Limb (tissue), 2 donors: ENCODE results near the gene ZNF526.
A peak's percentile ranks its signal among the peaks of the same experiment; 100 is the strongest.

ENCODE experiments used
- DNase-seq, 2 donors: peaks; one replicate each; pipeline ENCODE4 v3.0.0-alpha.2; 2016; ENCODE audit errors: extremely low spot score in 2 of 2

ZNF526 gene

GRCh38 chr19:42196011-42197001 lies 23.8 kb upstream of the ZNF526 start:
- peak in 1 of 2 donors; percentile 11 for DNase-seq

GRCh38 chr19:42197375-42197817 lies 22.7 kb upstream of the ZNF526 start:
- DNase-seq: peak in 1 of 2 donors; percentile 4

- DNase-seq: no peak
Observed at GRCh38 chr19:42198676-42199439, 21.3 kb upstream of the ZNF526 start.

DNA sequence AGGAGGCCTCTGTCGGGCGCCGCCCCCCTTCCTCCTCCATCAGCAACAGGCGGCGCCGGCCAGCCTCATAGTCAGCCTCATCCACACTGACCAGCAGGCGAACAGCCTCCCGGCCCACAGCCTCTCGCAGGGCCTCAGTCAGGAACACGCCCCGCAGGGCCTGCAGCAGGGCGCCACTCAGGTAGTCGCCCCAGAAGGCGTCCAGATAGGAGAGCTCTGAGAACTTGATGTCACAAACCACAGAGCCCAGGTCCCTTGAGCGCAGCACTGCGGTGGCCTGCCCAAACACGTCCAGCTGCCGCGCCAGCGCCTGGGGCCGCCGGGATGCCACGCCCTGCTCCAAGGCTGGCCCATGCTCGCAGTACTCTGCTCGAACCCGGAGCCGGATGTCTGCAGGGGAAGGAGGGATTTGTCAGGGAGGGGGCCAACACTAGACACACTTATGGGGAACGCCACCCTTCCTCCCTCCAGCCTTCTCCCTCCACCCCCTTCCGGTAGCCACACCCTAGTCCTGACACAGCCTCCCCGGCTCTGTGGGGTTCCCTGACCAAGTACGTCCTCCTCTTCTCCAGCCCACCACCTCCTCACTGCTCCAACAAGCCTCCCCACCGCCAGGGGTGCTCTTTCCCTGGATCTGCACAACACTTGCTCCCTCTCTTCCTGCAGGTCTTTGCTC lies 20.5 kb upstream of the ZNF526 start:
- DNase-seq: no peak

GRCh38 chr19:42200116-42200715 lies 19.9 kb upstream of the ZNF526 start:
- DNase-seq: no peak

DNA sequence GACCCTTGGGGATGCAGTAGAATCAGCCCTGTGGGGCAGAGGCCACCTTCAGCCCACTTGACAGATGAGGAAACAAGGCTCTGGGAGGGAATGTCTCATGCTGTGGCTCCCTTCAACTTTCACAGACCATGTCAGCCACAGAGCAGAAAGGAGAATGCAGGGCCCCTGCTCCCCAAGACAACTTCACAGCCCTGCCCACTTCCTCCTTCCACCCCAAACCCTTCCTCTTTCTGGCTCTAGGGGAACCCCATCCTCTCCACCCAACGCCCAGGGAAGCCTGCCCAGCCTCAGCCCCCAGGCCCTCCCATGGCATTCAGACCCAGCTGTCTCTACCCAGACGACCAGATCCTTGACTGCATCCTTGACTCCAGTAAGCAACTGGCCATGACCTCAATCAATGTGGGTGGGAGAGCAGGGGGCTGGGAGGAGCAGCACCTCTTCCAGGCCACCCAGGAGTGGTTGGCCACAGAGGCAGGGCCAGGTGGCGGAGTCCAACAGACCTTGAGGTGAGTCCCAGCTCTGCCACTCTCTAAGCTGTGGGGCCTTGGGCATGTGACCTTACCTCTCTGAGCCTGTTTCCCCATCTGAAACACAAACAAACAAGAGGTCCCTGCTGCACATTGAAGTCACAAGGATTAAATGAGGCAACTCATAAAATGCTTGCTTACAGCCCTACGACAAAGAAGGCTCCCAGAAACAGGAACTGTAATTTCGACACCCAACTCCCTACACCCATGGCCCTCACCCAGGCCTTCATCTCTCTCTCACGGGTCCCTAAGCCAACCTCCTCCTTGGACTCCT lies 18.4 kb upstream of the ZNF526 start:
- DNase-seq: no peak

DNA sequence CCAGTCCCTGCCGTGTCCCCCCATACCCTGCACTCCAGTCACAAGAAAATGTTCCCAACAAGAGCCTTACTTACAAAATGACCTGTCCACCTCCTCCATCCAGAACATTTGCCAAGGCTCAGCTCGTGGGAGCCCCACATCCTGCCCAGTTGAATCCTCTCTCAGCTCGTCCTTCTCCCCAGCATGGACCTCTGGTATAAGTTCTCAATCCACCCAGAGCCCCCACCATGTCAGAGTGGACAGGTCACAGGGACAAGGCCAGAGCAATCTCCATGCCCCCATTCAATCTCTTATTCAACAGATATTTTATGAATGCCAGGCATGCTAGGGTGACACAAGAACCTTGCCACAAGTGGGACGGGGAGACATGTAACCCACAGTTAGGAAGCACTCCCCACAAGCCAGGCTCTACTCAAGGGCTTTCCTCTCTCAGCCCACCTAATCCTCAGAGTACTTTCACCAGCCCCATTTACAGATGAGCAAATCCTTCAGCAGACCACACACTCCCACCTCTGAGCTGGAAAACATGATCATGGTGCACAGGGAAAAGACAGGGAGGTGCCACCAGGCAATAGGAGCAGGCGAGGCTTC lies 17.7 kb upstream of the ZNF526 start:
- DNase-seq: no peak

GRCh38 chr19:42203700-42204099 lies 16.4 kb upstream of the ZNF526 start:
- no peak for DNase-seq

DNA sequence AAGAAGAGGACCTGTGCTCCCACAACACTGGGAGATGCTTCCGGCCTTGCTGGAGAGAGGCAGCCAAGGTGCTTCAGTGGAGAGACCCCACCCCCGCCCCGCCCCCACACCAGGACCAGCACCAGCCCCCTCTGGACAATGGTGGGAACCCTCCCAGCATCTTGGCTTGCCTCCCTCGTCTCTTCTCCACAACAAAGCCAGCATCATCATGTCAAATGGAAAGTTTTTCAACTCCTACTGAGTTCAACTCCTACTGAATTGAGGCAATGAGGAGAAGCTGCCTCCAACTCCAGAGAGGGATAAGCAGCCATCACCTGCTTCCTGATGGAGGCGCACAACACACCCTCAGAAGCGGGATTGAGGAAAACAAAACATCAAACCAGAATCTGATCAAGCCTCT lies 15.4 kb upstream of the ZNF526 start:
- no peak for DNase-seq

GRCh38 chr19:42206871-42207755 lies 13.0 kb upstream of the ZNF526 start:
- DNase-seq: no peak

- no peak for DNase-seq
Observed at GRCh38 chr19:42207767-42208271, 12.3 kb upstream of the ZNF526 start.

GRCh38 chr19:42208612-42209011 lies 11.5 kb upstream of the ZNF526 start:
- no peak for DNase-seq

DNA sequence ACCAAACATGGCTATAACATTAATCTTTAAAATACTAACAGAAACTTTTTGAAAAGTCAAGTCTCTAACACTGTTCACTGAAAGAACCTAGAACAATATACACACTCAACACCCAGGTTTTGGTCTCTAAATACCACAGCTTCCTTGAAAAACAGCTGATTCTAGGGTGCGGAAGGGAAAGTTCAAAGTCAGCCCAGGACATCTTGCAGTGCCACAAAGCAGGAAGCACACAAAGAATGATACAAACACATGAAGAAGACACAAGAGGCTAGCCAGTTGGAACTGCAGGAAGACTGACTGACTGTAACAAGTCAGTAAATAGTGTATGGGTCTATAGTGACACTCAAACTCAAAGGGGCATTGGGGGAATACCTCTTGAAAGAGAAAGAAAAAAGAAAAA lies 7.2 kb upstream of the ZNF526 start:
- no peak for DNase-seq

DNA sequence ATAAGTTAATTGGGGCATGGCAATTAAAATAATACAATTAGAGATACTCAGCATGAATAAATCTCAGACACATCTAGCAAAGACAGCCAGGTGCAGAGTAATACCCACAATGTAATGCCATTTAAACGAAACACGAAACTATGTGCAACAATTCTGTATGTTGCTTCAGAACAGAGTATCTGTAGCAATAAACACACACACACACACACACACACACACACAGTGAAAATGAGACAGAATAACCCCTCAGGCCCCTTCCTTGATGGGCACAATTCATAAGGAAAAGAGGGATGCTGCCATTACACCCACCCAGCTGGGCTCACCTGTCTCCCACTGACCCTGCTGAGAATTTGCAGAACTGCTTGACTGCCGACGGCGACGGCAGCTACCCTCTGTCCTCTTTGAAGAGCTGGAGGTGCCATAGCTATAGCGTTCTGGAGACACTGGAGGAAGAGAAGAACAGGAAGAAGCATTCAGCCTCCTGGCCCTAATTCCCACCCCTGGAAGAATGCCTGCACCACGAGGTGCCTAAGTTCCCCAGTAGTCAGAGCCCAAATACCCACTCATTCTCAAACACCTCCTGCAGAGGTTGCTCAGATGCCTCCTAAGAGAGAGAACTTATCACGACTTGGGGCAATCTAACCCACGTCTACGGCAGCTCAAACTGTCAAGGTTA lies 5.2 kb upstream of the ZNF526 start:
- DNase-seq: no peak

DNA sequence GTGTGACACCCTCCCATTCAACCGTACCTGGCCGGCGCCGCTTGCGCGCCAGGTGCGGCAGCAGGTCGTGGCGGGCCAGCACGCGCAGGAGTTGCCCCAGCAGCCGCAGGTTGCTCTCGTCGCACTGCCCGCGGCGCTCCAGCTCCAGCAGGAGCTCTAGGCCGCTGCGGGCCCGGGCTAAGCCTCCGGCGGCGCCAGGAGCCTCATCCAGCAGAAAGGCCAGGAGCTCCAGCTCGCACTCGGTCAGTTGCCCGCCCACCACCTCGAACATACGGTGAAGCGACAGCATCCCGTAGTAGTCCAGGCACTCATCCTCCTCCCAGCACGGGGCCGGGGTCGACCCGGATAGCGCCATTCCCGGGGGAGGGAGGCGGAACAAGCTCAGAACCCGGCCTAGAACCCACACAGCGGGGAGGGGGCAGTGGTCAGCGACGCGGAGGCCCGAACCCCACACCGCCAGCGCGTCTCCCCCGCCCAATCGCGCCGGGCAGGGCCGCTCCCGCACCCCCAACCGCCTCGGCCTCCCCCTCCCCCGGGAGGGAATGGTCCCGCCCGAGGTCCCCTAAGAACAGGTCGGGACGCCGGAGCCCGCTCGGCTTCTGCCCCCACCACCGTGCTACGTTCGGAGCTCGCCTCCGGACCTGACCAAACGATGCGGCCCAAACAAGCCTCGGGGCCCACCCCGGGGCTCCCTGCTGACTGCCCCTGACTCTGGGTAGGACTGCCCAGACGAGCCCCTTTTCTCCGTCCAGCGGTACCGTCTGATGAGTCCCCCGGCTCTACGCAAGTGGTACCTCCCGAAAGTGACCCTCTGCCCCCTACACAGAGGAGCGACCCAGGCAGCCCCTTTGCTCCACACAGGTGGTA lies 3.2 kb upstream of the ZNF526 start:
- DNase-seq: peak in 1 of 2 donors; percentile 71

DNA sequence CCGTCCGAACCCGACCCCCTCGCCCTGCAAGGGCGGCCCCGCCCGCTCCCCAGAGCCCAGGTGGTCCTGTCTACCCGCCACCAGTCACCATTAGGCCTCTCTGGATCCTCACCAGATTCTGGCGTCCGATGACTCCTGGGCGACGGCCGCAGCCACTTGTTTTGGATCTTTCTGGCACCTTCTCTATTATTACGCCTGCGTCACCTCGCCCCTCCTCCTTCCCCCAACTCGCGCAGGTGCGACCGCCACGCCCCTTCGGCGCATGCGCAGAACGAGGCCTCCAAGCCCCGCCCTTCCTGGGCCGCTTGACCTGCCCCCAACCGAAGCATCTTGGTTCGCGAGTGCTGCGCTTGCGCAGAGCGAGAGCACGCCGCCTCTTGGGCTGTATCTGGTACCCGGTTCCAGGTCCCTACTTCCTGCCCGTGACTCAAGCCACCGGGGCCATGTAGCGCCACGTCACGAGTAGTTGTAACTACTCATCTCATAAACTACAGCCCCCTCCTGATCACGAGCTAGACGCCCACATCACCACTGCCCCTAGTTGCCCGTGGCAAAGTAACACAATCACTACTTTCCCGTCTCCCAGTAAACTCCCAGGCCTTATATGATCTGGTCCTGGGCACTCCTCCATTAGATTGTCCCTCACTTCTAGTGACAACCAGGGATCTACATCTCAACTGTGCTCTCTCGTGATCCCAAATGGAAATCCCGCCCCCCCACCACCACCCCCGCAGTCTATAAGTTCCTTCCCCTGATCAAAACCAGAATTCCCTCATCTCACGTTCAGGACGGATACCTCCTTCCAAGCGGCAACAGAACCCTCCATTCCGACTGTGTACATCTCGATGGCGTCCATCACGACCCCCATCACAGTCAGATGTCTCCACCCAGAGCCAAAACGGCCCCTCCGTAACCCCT lies 2.3 kb upstream of the ZNF526 start, which contains the start of gene DEDD2:
Gene DEDD2, minus strand, starts transcription at position 158 of the 918 bp plus-strand sequence. CDS start 670 bp downstream, outside the sequence.
- peak; percentile 93 to 98 for DNase-seq
